ENCODE data around the gene HEYL. TPM values are rescaled to one million over a fixed set of nuclear protein-coding genes. Genes with fewer than 3 reads are reported as not detected.

HEYL gene
- total RNA-seq, 1 donor from 2014 or later, result 8.2 TPM

DNA sequence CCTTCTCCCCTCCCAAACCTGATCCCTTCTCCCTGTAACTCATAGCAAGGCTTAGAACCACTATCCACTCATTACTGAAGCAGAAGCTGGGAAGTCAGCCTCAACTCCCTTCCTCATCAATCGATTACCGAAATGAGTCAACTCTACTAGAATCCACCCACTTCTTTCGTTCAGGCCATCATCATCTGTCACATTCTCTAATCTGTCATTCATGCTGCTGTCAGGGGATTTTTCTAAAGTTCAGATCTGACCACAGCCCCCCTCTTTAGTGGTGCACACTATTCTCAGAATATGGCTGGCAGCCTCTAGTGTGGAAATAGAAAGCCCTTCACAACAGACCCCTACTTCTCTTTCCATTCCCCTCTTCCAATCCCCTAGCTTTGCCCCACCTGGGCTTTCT is 27.3 kb upstream of the HEYL start:
- no peak for DNase-seq (ENCODE audit: low spot score)

DNA sequence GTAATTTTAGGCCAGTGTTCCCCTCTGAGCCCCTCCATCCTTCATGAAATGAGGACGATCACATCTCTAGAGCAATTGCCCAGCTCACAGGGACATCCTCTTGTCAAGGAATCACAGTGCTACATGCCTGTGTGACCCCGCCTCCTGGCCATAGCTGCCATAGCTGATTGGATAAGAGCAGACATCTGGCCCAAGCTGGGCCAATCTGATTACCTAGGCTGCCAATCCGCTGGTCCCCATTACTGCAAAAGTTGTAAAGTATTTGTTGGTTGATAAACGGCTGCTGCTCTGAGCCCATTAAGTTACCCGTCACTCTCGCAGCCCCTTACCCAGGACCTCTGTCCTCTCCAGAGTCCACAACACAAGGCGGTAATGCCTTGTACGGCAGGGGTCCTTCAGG is 24.1 kb upstream of the HEYL start:
- no peak for DNase-seq (ENCODE audit: low spot score)

DNA sequence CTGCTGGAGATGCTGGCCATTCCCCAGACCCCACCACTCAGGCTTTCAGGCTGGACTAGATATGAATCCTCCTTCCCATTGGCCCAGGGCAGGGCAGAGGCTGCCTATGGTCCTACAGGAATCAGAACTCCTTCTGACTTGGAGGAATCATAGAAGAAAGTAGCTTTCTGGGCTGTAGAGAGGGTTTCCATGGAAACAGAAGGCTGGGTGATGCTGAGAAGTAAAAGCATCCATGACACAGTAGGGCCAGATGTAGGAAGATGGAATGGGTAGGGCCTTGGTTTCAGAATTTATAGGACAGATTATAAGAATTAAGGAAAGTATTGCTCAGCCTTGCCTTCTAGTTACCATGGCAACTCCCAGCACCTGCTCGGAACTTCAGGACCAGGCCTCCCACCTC is 23.4 kb upstream of the HEYL start:
- DNase-seq (ENCODE audit: low spot score), result no peak

DNA sequence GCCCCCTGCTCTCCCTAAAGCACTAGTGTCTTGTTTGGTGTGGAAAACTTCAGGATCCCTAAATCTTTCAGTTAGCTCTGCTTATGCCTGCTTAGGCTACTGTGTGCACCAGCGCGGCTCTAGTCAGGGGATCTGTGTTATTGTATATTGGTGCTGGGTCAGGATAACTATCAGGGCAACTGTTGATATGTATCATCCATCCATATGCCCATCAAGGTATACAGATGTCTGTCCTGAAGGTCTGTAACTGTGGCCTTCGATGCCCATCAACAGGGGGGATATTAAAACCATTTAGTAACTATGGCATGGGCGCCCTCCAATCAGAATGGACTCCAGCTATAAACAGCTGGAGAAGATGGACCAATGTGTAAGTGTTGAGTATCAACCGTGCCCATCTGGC is 20.1 kb upstream of the HEYL start:
- DNase-seq (ENCODE audit: low spot score), result no peak

DNA sequence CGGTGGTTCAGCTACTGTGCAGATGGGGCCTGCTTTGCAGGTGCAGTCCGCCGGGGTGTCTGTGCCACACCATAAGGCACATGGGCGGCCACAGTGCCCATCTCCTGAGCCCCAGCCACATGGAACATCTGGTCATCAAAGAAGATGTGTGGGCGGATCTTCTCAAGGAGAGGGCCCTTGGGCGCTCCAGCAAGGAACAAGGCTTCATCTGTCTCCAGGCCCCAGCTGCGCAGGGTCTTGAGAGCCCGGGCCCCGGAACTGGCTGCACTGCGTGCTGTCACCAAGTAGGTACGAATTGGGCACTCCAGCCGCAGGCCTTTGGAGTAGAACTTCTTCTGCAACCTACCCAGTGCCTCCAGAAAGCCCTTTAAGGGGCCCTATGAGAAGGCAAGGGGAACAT is 19.7 kb upstream of the HEYL start:
- DNase-seq (ENCODE audit: low spot score), result no peak

DNA sequence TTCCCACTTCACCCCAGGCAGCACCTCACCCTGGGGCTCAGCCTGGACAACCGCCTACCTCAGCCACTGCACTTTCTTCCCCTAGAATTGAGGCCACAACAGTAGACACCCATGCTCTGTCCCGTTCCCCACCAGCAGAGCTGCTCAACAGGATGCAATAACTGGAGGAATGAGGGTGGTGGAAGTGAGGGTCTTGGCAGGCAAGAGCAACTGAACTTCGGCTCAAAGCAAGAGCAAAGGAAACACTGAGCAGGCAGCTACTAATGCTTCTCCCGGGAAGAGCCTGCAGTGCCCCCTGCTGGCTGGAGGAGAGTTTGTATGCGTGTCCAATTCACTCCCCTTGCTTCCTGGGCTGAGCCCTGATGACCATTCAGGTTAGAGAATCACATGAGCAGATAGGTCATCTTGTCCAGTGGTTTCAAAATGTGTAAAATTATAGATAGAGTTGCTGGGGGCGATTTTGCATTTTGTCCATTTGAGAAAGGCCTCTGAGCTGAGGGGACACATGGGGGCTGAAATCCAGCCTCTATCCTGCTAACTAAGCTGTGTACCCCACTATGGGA is 18.6 kb upstream of the HEYL start:
- no peak for DNase-seq (ENCODE audit: low spot score)

DNA sequence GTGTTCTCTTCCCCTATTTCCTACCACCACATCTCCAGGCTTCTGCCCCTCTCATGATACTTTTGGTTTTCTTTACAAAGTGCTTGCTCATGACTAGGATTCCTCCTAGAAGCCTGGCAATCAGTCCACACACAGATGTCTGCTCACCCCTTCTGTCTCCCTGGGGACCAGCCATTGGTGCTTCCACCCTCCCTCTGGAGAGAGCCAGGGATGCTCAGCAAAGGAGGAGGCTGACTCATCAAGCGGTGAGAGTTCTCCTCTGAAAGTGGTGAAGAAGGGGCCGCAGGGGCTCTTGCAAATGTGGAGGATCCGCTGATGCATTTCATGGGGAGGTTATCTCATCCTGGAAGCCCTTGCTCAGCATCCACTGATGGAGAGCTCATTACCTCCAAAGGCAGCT is 18.0 kb upstream of the HEYL start:
- no peak for DNase-seq (ENCODE audit: low spot score)

DNA sequence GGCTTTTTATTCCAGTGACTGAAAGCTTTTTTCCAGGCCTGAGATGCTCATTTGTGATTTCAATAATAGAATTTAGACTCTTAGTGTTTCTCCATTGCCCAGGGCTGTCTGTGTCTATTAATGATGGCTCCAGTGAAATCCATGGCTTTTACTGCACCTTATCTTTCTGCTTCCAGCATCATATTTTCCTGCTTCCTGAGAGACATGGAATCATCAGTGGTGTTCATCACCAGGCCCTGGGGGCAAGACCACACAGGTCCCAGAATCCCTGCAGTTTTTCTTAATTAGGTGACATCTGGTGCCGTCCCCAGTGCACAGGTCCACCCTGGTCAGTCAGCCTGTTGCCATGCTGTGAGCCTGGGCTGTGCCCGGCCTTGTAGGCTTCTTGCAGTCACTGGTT is 16.9 kb upstream of the HEYL start:
- no peak for DNase-seq (ENCODE audit: low spot score)

DNA sequence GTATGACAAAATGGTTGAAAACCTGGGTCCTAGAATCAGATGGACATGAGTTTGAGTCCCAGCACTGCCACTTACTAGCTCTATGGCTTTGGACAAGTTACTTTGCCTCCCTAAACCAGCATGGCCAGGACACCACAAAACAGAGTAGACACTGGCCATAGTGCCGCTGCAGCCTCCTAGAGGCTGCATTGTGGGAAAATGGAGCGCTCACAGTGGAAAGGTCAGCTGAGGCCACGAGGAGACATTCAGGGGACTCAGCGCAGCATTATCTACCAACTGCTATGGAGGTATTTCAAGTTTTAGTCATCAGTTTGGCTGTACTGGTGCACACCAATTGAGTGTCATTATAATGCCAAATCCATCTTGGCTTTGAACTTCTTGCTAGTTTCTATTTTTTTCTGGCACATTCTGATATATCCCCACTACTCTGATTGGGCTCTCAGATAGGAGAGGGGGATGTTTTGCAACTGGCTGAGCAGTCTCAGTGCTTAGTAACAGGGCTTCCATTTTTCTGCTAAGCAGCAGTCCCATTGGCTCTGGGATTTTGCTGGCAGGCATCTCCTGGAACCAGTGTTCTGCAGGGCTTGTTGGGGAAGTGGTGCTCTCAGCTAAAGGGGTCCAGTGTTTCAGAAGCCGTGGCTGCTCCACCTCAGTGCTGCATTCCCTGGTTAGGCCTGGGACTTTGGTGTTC is 16.3 kb upstream of the HEYL start:
- DNase-seq (ENCODE audit: low spot score), result no peak

DNA sequence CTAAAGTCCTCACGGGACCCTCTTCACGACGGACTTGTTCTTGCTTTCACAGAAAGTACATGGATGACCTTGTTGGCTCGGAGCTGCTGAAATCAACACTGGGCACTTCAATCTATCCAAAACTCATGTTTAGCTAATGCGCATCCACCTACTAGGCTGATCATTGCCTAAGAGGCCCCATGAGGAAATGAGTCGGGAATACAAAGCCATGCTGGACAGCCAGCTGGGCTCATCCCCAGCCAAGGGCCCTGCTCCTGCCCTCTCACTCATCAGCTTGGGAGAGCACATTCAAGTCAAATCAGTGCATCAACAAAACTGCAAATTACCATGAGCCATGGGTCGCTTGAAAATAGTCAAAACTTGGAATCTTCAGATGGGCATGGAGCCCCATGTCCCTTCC is 14.8 kb upstream of the HEYL start:
- DNase-seq (ENCODE audit: low spot score), result no peak

DNA sequence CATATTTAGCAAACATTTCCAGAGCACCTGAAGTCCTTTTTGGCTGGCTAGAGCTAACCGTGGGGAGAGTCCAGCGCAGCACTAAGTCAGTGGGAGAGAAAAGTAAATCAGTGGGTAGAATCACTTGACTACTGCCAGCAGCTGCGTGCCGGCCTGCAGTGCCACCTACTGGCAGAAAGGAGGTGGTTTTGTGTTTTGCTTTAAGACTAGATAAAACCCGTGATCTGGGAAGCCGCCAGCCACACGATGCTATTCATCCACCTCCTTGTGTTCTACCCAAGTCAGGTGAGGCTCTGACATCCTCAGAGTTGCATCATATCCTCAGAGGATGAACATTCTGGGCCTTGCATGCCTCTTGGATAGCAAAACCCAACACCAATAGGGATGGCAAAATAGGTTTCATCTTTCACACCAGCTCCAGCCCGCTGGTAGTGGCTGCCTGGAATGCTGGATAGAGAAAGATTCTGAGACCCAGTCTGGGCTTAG is 14.1 kb upstream of the HEYL start:
- peak; percentile 77 for DNase-seq (ENCODE audit: low spot score)

DNA sequence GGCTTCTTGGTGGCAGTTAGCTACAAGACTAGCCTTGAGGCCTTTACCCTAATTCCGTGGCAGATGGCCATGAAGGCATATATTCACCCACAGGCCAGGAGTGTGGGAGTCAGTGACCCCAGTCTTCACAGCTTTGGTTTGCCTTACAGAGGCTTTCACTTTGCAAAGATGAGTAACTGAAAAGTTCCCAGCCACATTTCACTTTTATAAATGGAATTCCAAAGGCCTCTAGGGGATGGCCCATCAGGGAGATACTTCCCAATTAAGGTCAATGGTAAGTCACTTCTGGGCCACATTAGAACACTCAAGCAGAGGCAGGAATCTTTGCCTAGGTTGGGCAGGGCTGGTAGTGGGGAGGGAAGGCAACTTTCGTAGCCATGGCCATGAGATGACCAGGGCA is 13.1 kb upstream of the HEYL start:
- no peak for DNase-seq (ENCODE audit: low spot score)

DNA sequence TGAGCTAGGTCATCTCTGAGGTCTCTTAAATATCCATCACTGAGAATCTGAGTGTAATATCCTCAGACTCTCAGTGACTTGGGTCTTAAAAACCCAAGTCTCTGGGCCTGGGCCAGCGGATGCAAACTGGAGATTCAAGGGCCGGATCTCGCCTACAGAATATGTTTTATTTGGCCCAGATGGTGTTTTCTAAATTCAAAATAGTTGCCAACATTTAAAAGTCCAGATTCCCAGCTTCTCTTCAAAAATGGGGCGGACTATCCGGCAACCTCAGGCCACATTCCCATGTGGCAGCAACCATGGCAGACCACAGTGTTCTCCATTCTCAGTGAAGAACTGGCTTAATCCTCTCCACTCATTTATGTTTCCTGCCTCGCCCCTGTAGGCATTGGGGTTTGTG is 12.7 kb upstream of the HEYL start:
- DNase-seq (ENCODE audit: low spot score), result no peak

DNA sequence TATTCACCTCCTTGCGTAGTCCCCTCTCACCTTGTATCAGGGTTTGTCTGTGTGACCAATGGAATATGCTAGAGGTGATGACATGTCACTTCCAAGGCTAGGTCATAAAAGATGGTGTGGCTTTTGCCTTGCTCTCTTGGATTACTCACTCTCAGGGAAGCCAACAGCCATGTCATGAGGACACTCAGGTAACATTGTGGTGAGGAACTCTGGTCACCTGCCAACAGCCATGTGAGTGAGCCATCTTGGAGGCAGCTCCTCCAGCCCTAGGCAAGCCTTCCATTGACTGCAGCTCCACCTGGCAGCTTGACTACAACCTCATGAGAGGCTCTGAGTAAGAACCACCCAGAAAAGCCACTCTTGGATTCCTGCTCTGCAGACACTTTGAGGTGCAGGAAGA is 11.0 kb upstream of the HEYL start:
- DNase-seq (ENCODE audit: low spot score), result no peak

DNA sequence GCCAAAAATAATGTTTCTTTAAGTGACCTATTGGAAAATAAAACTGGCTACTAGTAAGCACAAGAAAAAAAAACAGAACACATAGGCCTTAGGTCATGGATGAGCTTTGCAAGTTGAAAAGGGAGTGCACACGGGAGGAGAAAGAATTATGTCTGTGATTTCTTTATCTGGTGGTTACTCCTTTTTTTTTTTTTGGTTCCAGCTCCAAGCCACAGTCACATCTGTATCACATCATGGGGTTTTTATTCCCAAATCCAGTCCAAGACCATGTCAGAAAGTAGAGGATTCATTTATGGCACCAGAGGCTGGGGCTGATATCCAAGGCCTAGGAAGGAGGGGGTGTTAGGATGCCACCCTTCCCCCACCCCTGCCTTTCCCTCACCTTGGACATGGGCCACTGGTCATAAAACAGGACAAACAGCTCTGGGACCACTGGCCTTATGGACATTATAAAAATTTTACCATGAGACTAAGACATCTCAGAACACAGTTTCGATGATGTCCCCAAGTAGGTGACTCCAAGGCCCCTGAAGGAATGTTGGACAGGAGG is 10.3 kb upstream of the HEYL start:
- no peak for DNase-seq (ENCODE audit: low spot score)

DNA sequence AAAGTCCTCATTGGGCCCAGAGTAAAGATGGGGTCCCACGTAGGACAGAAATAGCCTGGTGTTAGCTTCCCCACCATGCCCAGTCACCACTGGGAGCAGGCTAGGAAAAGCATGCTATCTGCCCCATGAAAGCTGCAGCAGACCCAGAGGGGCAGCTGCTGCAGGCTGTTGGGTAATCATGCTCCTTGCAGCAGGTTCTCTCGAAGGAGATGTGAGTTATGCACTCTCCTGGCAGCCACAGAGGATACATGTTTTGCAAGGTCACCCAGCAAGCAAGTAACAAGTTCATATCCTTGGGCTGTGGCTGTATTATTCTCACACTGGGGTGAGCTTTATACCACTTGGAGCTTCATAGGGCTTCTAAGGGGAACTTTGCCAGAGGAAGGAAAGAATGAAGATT is 9.1 kb upstream of the HEYL start:
- DNase-seq (ENCODE audit: low spot score), result no peak

DNA sequence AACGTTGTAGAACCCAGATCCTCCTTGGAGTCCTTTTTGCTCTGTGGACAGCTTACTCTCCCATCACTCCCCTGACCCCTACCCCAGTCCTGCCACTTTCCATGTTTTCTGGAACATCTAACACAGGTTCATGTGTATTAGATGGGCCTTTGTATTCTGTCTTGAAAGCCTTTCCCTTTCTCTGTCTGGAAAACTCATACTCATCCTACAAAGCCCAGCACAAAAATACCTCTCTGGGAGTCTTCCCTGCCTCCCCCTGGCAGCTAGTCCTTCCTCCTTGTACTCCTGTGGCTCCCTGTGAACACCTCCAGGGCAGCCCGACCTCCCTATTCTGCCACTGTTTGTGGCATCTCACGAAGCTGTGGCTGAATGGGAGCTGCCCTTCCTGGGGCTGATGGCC is 7.8 kb upstream of the HEYL start:
- DNase-seq (ENCODE audit: low spot score), result no peak

DNA sequence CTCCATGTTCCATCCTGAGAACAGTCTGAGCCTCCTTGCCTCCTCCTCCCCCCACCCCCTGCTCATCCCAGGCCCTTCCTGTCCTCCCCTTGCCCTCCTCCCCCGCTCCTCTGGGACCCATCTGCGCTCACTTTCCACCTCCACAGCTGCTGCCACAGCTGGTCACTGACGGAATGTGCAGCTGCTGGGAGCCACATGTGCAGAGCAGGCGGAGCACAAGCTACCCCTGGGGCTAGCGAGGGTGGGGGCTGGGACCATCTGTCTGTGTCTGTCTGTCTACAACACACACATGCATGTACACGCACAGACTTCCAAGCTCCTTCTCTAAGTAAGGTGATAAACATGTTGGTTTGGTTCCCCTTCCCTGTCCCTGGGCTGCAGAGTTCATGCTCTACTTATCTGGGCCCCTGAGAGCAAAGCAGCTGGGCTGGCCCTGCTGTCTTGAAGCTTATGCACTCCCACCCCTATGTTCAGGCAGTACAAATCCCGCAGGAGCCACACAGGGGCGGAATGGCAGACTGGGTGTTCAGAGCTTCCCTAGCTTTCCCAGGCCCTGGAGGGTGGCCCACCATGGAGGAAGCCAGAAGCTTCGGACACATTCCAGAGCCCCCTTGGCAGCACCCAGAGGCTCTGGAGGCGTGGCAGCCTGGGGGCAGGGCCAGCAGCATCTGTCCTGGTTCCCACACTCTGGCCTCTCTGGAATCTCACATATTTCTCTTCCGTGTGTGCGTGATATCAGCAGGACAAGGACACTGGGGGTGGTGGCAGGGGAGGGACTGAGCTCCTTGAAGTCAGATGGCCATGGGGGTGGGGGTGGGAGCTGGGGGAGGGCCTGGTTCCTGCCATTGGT is 7.0 kb upstream of the HEYL start:
- DNase-seq (ENCODE audit: low spot score), result peak; percentile 52

DNA sequence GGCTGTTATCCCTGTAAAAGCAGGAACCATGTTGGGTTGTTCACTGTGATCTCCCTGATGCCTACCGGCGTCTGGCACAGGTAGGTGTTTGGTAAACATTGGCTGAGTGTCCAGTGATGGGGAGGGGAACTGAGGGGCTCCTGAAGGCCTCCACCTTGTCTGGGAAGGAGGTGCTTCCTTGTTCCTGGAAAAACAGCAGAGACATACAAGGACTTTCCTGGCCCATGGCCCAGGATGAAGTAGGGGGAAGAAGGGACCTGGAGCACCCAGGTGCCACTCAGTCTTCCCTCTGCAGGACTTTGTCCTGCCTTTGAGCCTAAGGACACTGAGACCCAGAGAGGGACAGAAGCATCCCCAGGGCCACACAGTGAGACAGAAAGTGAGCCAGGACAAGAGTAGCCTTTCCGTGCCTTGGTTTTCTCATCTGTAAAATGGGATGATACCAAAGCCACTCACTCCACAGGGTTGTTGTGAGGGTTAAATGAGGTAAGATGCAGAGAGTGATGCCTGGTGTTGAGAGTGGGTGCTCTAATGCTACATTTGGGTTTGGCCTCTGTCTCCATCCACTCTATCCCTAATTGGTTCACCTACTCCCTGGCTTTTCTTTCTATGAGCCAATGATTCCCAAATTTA is 6.1 kb upstream of the HEYL start:
- no peak for DNase-seq (ENCODE audit: low spot score)

DNA sequence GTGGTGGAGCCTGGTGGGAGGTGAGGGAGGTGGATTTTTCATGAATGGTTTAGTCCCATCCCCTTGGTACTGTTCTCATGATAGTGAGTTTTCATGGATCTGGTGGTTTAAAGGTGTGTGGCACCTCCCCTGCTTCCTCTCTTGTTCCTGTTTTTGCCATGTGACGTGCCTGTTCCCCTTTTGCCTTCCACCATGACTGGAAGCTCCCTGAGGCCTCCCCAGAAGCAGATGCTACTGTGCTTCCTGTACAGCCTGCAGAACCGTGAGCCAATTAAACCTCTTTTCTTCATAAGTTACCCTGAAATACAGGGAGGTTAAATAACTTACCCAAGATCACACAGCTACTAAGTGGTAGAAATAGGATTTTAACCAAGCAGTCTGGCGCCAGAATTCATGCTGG is 4.3 kb upstream of the HEYL start:
- DNase-seq (ENCODE audit: low spot score), result no peak

DNA sequence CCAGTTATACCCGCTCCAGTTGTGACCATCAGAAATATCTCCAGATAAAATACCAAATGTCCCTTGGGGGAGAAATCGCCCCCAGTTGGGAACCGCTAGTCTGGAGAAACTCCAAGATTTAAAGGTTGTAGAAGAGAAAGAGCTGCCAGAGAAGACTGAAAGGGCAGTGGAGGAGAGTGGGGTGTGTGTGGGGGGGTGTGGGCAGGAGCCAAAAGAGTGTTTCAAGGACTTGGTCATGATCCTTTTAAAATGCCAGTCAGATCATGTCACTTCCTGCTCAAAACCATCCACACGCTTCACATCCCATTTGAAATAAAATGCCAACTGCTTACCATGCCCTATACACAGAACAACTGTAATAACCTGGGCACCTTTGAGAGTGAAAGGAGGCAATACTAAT is 3.4 kb upstream of the HEYL start:
- no peak for DNase-seq (ENCODE audit: low spot score)

DNA sequence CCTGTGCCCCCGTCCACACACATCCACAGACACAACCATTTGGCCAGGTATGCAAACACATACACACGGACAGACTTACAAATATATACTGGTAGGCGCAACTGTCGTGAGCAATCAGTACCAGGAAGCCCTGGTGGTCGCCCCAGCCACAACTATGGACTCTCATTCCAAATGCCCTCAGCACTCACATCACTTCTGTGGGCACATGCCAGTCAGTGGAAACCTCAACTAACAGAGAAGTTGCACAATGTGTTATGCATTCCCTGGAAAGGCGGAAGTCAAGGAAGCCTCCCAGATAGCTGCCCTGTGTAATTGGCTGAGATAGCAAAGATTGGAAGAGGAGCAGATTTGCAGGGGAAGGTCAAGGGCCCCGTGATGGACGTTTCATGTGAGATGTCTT is 1.4 kb upstream of the HEYL start:
- DNase-seq (ENCODE audit: low spot score), result no peak
